HG02759 (cell line): ENCODE measurements around the gene RUNDC3A.
A peak's percentile ranks its signal among the peaks of the same experiment; 100 is the strongest.

Experiments used
- ATAC-seq: cut with Tn5 transposase; IDR thresholded peaks from one replicate; pipeline ENCODE4 v1.9.1; 2021; ENCODE audit warnings: mild to moderate bottlenecking, moderate library complexity; ENCODE audit not compliant: unreplicated experiment

RUNDC3A gene

GRCh38 chr17:44308320-44308818, at the start of gene RUNDC3A:
Gene RUNDC3A (plus strand): TSS chr17:44308601. CDS start chr17:44308833, 232 bp downstream.
- ATAC-seq: no peak

GRCh38 chr17:44258811-44259351, 49.5 kb upstream of the RUNDC3A start:
- ATAC-seq: no peak

- ATAC-seq: no peak
These were observed 48.1 kb upstream of the RUNDC3A start for GRCh38 chr17:44260296-44260695.

GRCh38 chr17:44262654-44263225, 45.7 kb upstream of the RUNDC3A start:
- no peak for ATAC-seq

- ATAC-seq: no peak
These were observed 45.0 kb upstream of the RUNDC3A start for GRCh38 chr17:44263345-44263902.

GRCh38 chr17:44266402-44267164, 41.8 kb upstream of the RUNDC3A start:
- no peak for ATAC-seq

GRCh38 chr17:44267165-44267455, 41.3 kb upstream of the RUNDC3A start:
- ATAC-seq: no peak

GRCh38 chr17:44267818-44268490, 40.4 kb upstream of the RUNDC3A start, which contains the start of gene SLC4A1:
Gene SLC4A1 (minus strand): TSS chr17:44268135. CDS start chr17:44262866, 5,269 bp downstream.
- no peak for ATAC-seq

GRCh38 chr17:44268709-44269534, 39.5 kb upstream of the RUNDC3A start:
- ATAC-seq: no peak

- no peak for ATAC-seq
These were observed 38.7 kb upstream of the RUNDC3A start for GRCh38 chr17:44269535-44270240.

GRCh38 chr17:44272321-44272951, 36.0 kb upstream of the RUNDC3A start:
- no peak for ATAC-seq

GRCh38 chr17:44272954-44273353, 35.4 kb upstream of the RUNDC3A start:
- no peak for ATAC-seq

GRCh38 chr17:44273607-44274006, 34.8 kb upstream of the RUNDC3A start:
- no peak for ATAC-seq

- ATAC-seq: no peak
These were observed 30.4 kb upstream of the RUNDC3A start for GRCh38 chr17:44277976-44278375.

- no peak for ATAC-seq
These were observed 29.1 kb upstream of the RUNDC3A start for GRCh38 chr17:44279346-44279665.

GRCh38 chr17:44279666-44280391, 28.6 kb upstream of the RUNDC3A start:
- peak; percentile 86 for ATAC-seq

GRCh38 chr17:44280392-44280937, 27.9 kb upstream of the RUNDC3A start:
- no peak for ATAC-seq

- ATAC-seq: no peak
These were observed 26.8 kb upstream of the RUNDC3A start for GRCh38 chr17:44281570-44281969.

GRCh38 chr17:44282264-44282663, 26.1 kb upstream of the RUNDC3A start:
- ATAC-seq: no peak
